Brain microvascular endothelial cell (primary cell): Measurements from ENCODE around the gene PCSK1.

Source experiments
- DNase-seq: peaks from one replicate; pipeline ENCODE4 v3.0.0-alpha.2; 2020
- H3K27ac ChIP-seq: fragments of 250-450 bp; sonication (Bioruptor Pico); 2 replicates; pipeline ENCODE4 v1.5.1; 2020; ENCODE audit warnings: mild to moderate bottlenecking, moderate library complexity
- H3K27me3 ChIP-seq: fragments of 250-450 bp; sonication (Bioruptor Pico); replicated peaks from 2 replicates; pipeline ENCODE4 v1.5.1; 2020; ENCODE audit warnings: mild to moderate bottlenecking
- H3K36me3 ChIP-seq: fragments of 250-450 bp; sonication (Bioruptor Pico); replicated peaks from 2 replicates; pipeline ENCODE4 v1.5.1; 2020; ENCODE audit warnings: mild to moderate bottlenecking
- H3K4me3 ChIP-seq: 2 replicates; pipeline ENCODE4 v1.5.1; 2011; ENCODE audit warnings: low read depth, mild to moderate bottlenecking, control low read depth, low read length, moderate library complexity
- CTCF ChIP-seq: IDR thresholded peaks from 2 replicates; pipeline ENCODE4 v1.5.1; 2011; ENCODE audit warnings: low read depth, mild to moderate bottlenecking, moderate library complexity, low read length, control low read depth, inconsistent platforms; ENCODE audit errors: missing control alignments
- in situ Hi-C: cut with HindIII; loops from 2 replicates; pipeline ENCODE4 v1.10.0; 2017; ENCODE audit warnings: low sequenced_read_pairs, low pct_ligation_motif_present

PCSK1 gene

GRCh38 chr5:96354237-96354636 is 78.8 kb downstream of the PCSK1 start:
- Histone ChIP-seq H3K27me3 (no peaks in the 10 kb centered on the region), H3K36me3 (no peaks in the 10 kb centered on the region), H3K4me3 (no peak overlapping the region), H3K27ac (no peak overlapping the region)
- in situ Hi-C loops, result no loop called here
- no peak for DNase-seq
- TF ChIP-seq CTCF, result no peak

- no peak overlapping the region for H3K4me3 ChIP-seq
- no peaks in the 10 kb centered on the region for H3K36me3 ChIP-seq
- no peaks in the 10 kb centered on the region for H3K27me3 ChIP-seq
- in situ Hi-C loops, result no loop called here
- no peak overlapping the region for H3K27ac ChIP-seq
- DNase-seq, result no peak
- TF ChIP-seq CTCF, result no peak
Observed at GRCh38 chr5:96353220-96353619, 79.8 kb downstream of the PCSK1 start.

GRCh38 chr5:96350678-96351077 is 82.4 kb downstream of the PCSK1 start:
- Histone ChIP-seq H3K4me3 (no peak overlapping the region), H3K27me3 (no peaks in the 10 kb centered on the region), H3K27ac (no peak overlapping the region), H3K36me3 (no peaks in the 10 kb centered on the region)
- DNase-seq, result no peak
- TF ChIP-seq CTCF, result no peak
- in situ Hi-C loops, result no loop called here

GRCh38 chr5:96348536-96348935 is 84.5 kb downstream of the PCSK1 start:
- no peak overlapping the region for H3K4me3 ChIP-seq
- H3K27ac ChIP-seq, result no peak overlapping the region
- no peak for DNase-seq
- no peaks in the 10 kb centered on the region for H3K27me3 ChIP-seq
- in situ Hi-C loops, result loop anchor here (25.0 kb wide), 1 partner anchor 264 kb away; no protein-coding TSS in a partner anchor
- H3K36me3 ChIP-seq, result no peaks in the 10 kb centered on the region
- TF ChIP-seq CTCF, result no peak

GRCh38 chr5:96347502-96348292 is 85.4 kb downstream of the PCSK1 start:
- H3K27ac ChIP-seq, result no peak overlapping the region
- no peak overlapping the region for H3K4me3 ChIP-seq
- no peaks in the 10 kb centered on the region for H3K27me3 ChIP-seq
- in situ Hi-C loops, result loop anchor here (25.0 kb wide), 1 partner anchor 265 kb away; no protein-coding TSS in a partner anchor
- no peaks in the 10 kb centered on the region for H3K36me3 ChIP-seq
- TF ChIP-seq CTCF, result no peak
- DNase-seq, result no peak
